ENCODE data around the gene CES5A.

DNA sequence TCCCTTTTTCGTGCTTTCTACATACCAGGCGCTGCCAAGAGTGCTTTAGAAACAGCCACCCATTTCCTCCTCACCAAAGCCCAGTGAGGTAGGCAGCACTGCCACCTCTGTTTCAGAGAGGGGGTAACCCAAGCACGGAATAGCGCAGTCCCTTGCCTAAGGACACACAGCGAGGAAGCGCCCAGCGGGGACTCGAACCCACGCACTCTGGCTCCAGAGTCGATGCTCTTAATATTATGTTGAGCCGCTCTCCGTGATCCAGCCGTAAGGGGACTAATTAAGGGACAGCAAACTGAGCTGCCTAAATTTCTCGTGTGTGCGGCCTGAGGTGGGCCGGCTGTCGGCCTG lies 42.8 kb downstream of the CES5A start:
- TF ChIP-seq, protein P1, sequence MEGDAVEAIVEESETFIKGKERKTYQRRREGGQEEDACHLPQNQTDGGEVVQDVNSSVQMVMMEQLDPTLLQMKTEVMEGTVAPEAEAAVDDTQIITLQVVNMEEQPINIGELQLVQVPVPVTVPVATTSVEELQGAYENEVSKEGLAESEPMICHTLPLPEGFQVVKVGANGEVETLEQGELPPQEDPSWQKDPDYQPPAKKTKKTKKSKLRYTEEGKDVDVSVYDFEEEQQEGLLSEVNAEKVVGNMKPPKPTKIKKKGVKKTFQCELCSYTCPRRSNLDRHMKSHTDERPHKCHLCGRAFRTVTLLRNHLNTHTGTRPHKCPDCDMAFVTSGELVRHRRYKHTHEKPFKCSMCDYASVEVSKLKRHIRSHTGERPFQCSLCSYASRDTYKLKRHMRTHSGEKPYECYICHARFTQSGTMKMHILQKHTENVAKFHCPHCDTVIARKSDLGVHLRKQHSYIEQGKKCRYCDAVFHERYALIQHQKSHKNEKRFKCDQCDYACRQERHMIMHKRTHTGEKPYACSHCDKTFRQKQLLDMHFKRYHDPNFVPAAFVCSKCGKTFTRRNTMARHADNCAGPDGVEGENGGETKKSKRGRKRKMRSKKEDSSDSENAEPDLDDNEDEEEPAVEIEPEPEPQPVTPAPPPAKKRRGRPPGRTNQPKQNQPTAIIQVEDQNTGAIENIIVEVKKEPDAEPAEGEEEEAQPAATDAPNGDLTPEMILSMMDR (IDR thresholded peaks at IDR 0.05; ENCODE audit: low read depth, low read length): no peak
- TF ChIP-seq MYC (IDR thresholded peaks at IDR 0.05; ENCODE audit: low read depth, low read length) (no peak), POLR2A (IDR thresholded peaks at IDR 0.05; ENCODE audit: extremely low read depth, insufficient read length) (no peak)
